Activated gamma-delta T cell treated with anti-CD3 and anti-CD28 coated beads, Interleukin-2, amount 50 U/mL, for 16 hours (primary cell): Measurements from ENCODE around the gene MPZL2.

Experiments used
- DNase-seq: peaks from one replicate; pipeline ENCODE4 v3.0.0-alpha.2; 2020; ENCODE audit warnings: low read depth

The MPZL2 gene

DNA sequence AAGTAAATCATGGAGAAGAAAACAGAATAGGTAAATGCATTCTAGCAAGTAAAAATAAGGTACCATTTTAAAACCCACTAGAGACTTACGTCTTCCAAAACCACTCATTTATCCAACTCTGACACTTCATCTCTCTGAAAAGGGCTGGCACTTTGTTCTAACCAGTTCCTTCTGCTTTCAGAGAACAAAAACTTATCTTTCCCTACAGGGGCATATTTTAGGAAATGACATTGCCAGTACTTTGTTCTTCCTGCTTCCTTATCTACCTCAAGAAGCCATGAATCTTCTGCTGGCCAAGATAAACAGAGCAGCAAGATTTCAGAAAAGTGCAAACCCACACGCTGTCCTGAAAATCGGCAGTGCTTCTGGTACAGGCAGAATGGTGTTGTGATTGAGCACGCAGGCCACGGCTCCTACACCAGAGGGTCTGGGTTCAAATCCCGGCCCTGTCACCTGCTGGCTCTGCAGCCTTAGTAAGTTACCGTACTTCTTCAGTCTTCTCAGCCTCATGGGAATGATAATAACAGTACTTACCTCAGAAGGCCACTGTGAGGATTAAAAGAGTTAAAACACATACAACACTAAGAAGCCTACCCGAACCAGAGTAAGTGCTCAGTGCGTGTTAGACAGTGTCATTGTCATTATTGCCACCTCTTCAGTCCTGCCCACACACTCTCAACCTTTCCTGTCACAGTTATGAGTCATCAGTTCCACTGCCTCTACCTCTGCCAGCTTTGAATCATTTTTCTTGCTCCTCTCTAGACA is 22.9 kb downstream of the MPZL2 start:
- peak; percentile 65 for DNase-seq

DNA sequence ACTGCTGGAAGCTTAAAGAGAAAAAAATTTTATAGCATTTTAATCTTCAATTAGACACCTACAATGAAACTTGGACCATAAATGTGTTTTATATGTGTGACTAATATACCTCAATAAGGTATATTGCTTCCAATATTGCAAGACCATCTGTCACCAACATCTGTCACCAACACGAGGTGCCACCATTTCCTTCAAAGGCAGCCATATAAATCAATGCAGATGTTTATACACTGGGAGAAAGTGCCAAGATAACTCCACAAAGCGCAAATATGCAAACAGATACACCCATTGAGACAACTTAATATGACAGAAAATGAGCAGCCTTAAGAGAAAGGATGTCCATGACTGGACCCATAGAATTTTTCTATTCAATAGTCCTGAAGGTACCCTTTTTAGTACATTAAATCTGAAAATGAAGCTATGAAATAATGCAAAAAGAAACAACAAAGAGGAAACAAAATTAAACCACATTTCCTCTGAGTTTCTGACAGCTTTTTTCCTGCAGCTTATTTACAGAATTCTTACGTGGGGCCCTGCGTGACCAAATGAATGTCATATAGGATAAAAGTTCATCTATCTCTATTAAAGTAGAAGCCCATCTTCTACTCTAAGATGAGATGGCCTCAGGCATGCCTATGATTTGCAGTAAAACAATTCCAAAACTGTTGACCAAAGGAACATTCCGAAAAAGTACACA is 24.4 kb downstream of the MPZL2 start:
- no peak for DNase-seq

DNA sequence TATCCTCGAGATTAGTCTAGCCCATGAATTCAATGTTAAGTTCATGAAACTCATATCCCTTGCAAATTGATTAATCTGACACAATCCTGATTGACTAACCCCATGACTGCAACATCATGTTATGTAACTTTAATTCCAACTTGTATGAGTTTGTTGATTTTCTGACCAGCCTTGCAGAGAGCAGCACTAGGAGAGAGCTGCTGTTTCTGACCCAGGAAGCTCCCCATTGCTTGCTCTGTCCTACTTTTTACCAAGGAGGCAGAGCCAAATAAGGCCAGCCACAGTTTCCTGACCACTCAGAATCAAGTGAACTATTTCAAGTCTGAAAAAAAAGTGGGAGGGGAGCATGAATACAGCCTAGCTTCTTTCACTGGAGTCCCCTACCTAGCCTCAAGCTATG is 25.2 kb downstream of the MPZL2 start:
- no peak for DNase-seq

DNA sequence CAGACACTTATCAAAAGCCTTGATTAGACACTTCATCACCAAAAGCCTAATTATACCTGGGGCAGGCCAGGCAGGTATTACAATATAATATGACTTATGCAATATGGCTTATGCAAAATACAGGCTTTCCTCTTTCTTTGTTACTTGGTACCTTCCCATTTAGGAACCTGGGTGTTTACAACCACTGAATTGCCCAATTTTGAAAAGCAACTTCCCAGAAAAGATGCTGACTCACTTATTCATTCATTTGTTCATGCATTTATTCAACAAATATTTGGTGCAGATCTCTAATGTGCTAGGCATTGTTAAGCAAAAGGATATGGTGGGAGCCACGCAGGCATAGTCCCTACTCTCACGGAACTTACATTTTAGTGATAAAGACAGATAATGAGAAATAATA is 25.7 kb downstream of the MPZL2 start:
- no peak for DNase-seq

DNA sequence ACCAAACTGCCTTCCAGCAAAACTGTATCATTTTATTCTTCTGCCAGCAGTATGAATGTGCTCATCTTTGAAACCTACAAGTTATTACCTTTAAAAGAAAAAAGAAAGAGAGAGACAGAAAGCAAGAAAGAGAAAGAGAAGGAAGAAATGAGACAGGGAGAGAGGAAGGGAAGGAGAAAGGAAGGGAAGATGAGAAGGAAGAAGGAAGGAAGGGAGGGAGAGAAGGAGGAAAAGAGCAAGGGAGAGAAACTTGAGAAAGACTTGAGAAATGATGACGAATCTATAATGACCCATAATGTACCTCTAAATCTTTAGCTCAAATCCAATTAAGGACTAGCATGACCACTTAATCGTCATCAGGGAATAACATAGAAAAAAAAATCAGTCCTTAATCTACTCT is 27.9 kb downstream of the MPZL2 start:
- DNase-seq, result no peak

DNA sequence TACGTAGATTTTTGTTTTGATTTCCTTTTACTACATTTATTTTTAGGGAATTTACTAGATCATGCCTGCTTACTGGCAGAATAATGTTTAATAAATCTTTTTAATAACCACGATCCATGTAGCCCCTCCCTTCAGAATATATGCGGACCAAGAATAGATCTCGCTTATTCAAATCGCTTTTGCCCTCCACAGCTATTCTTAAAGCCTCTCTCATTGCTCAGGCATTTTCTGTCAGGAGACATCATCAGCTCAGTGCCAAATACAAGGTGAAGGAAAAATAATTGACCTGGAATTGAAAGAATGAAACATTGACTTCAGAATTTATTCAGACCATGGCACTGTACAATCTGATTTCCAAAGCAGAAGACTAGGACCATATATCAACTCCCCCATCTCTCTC is 29.3 kb downstream of the MPZL2 start:
- DNase-seq, result no peak

DNA sequence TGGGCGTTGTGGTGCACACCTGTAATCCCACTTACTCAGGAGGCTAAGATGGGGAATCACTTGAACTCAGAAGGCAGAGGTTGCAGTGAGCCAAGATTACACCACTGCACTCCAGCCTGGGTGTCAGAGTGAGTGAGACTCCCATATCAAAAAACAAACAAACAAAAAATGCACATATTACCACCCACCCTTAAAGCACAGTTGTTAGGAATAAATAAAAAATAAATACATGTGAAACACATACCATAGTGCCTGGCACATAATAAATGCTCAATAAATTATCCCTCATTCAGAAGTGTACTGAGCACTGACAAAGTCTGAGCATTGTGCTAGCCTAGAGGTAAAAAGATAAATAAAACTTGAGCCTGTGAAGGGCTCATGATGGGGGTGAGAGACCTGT is 30.2 kb downstream of the MPZL2 start:
- DNase-seq, result no peak

DNA sequence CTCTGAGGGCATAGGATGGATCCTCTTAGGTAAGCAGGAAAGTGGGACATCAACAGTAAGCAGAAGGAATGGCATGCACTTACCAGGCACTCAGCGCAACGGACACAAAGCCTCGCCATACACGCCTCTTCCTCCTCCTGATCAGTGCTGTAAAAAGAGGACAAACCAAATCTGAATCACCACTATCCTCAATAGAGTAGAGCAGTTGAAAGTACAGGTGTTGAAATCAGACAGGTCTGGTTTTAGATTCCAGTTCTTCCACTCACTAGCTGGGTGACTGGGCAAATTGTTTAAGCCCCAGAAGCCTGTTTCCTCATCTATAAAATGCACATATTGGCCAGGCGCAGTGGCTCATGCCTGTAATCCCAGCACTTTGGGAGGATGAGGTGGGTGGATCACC is 30.7 kb downstream of the MPZL2 start:
- no peak for DNase-seq

DNA sequence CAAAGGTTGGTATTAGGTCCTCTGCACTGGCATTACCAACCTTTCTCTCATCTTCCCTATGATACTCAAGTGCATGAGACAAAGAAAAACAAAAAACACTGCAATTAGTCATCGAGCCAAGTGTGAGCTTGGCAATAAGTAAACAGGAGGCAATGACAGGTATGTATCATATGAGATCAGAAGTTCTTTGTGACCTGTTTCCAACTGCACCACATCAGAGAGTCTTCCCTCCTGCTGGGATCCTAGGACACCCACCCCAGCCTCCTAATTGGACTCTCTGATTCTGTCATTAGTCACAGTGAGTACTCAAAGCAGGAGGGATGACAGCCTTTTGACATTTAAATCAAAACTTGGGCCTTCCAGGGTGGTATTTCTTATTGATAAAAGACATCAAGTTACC is 31.4 kb downstream of the MPZL2 start:
- DNase-seq, result peak; percentile 28

DNA sequence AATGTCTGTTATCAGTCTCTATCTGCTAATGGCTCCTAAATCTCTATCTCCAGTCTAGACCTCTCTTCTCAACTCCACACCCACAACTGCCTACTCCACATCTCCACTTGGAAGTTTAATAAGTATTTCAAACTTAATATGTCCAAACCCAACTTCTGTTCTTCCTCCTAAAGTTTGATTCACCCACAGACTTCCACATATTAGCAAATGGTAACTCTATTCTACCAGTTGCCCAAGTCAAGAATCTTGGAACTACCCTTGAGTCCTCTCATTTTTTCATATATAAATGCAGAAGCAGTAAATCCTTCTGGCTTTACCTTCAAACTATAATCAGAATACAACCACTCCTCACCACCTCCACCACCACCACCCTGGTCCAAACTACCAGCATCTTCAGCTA is 32.6 kb downstream of the MPZL2 start:
- no peak for DNase-seq

DNA sequence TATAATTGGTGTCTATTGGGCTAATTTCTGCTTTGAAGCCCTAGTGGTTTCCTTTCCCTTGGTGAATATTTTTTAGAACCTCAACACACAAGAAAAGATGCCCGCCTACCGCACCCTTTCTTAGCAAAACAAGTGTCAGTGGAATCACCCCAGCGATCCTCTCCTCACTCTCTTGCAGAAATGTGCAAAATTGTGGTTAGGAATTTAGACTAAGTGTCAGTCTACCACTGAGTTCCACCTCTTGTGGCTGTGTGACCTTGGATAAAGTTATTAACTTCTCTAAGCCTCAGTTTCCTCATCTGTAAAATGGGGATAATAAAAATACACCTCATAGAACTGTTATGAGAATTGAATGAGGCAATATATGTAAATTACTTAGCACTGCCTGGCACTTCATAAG is 34.0 kb downstream of the MPZL2 start:
- peak; percentile 39 for DNase-seq

DNA sequence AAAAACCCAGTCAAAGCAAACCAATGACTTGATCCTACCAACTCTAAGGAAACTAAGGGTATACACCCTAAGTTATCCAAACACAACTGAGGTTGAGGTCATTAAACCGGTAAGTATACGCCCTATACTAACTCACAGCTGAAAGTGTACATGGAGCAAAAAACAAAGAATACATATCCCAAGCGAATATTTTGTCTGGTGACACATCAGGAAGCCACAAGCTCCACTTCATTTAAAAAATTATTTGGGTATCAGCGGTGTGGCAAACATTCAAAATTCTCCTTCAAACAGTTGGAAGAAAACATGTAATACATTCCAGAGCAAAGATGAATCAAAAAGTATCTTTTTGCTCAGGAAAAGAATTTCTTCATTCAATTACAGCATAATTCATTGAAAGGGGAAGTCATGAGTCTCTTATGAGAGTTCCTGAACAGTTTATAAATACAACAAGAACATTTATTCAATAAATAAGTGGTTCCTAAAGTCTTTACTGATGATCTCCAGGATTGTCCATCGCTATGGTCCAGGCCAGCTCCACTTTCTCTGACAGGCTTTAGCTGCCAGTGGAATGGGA is 34.7 kb downstream of the MPZL2 start:
- DNase-seq, result no peak

DNA sequence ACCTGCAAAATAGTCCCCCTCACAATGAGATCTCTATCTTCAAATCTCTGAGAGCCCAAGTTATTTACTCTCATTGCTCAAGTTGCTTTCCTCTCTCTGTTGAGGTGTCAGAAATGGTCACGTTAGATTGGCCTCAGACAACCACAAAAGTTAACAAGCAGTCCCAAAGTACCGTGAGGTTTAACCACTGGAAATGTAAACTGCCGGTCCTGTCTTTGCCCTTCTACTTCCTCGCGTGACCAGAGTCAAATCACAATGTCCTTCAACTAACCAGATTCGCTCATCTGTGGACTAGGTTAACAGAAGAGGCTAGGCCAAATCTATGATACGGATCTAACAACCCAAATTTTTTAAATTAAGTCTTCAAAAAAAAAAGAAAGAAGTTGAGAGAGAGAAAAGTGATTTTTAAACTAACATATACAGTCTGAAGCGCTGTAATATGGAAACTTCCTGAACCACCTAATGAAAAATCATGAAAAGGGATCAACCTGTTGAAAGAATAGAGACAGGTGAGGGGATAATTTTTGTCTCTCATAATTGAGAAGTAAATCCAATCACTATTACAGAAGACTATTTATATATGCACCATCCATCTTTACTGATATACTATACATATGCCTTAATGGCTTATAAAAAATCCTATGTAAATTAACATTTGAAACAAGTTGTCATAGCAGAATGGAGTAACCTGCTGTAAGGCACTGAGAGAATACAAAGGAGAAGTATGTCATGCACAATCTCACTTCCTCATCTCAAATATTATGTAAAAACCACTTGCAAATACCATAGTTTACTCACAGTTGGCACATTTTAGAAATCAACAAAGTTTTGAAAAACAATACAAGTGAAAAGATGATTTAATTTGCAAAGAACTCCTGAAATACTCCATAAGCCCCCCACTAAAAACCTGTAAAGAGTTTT is 36.0 kb downstream of the MPZL2 start:
- no peak for DNase-seq

DNA sequence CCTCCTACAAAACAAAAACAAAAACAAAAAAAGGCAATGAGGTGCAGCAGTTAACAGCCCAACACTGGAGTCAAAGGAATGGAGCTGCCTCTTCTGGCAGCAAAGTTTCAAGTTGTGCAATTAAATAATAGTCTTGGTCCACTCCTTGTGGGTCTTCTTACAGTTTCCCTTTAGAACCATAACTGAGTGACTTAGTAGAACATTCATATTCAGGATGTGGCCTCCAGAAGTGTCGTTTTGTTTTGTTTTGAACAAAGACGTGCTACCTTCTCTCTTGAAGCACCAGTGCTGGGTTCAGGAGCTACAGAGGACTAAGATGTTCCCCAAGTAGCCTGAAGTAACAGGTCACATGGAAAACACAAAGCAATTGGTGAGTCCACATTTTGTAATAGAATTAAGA is 37.3 kb downstream of the MPZL2 start:
- DNase-seq, result no peak

DNA sequence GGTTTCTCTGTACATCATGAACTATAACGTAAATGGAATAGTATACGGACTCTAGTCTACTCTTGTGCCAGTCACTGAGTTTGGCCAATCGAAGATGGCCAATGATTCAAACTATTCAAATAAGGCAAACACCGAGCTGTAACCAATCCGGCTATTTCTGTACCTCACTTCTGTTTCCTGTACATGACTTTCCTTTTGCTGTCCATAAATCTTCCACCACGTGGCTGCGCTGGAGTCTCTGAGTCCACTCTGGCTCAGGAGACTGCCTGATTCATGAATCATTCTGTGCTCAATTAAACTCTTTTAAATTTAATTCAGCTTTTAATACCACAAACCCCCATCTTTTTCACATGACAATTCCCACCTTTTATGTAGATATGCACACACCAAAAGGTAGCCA is 37.8 kb downstream of the MPZL2 start:
- no peak for DNase-seq

DNA sequence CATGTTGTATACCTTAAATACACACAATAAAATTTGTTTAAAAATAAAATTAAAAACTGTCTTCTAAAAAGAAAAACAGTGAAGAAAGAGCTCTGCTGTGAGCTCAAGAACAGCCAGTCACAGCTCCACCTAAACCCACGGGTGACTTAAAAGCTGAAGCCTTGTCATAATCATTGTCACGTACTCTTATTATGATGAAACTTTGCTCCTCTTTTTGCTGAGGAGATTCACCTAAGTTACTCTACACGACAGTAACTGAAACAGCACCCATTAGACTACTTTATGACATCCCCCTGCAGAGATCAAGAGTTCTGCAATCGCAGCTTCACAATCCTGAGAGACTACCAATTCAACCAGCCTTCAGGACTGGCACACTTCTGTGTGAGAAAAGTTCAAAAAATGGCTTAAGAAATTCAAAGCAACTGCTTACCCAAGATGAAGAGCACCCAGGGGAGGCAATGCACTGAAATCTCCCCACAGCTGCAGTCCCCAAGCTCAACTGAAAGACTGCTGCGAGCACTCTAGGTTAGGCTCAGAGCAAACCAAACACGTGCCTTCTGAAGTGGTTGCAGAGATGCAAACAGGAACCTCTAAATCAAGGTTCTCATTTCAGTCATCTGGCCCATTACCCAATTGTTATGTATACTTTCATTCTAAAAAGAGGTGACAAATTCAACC is 39.4 kb downstream of the MPZL2 start, which contains the start of gene JAML:
JAML (minus strand) TSS at position 501 of the 678 bp plus-strand sequence. CDS start 10,145 bp downstream, outside the sequence.
- peak; percentile 34 for DNase-seq

DNA sequence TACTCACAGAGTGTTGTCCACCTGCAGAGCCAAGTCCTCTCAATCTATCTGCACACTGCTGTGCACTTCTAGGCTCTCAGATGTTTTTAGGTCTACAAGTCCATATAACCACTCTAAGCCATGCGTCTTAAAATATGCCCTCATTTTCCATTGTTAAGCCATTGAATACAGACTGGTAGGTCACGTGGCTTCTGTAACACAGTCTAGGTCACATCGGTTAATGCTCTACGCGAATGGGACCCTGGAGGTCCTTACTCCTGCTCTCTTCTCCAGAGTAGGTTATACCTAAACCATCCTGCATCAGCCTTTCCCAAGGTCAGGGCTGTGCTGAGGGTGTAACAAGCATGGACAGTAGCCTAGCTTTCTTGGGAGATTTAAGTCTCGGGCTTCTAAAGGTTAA is 40.1 kb downstream of the MPZL2 start:
- DNase-seq, result no peak

DNA sequence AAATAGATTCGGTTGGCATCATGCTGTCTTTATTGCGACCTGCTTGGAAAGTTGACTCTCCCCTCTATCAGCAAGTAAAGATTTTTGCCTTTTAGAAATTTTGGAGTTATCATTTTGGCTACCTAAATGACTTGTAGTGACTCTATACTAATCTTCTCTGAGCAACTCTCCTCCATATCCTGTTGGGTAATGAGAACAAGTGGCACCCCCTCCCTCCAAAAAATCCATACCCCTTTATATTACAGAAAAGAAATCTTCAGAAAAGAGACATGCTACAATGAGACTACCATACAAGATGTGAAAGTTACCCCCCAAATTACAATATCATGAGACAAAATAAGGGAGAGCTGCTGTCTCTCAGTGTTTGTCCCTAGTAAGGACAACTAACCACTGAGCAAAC is 40.5 kb downstream of the MPZL2 start:
- no peak for DNase-seq

DNA sequence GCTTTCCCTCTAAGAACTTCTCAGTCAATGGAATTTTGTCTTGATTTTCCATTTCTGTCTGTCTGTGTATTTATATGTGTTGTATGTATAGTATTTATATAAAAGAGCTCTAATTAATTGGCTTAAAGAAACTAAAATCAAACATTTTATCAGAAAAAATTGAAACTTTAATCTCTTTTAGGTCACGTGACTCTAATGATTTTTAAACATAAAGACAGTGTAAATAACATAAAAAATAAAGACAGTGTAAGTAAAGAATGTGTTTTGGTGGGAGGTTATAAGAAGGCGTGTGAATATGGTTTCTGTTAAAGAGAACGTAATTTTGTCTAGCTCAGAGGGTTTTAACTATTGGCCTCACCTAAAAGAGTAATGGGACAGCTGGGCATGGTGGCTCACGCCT is 41.7 kb downstream of the MPZL2 start:
- no peak for DNase-seq

DNA sequence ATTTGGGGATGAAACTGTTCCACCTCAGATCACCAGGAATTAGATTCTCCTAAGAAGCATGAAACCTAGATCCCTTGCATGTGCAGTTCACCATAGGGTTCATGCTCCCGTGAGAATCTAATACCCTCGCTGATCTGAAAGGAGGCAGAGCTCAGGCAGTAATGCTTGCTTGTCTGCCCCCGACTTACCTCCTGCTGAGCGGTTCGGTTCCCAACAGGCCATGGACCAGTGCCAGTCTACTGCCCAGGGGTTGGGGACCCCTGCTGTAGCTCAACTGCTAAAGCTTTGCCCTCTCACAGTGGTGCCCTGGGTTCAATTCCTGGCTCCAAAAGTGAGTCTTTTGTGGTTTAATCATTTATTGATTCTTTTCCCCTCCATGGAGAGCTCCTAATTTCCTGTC is 42.7 kb downstream of the MPZL2 start:
- no peak for DNase-seq

DNA sequence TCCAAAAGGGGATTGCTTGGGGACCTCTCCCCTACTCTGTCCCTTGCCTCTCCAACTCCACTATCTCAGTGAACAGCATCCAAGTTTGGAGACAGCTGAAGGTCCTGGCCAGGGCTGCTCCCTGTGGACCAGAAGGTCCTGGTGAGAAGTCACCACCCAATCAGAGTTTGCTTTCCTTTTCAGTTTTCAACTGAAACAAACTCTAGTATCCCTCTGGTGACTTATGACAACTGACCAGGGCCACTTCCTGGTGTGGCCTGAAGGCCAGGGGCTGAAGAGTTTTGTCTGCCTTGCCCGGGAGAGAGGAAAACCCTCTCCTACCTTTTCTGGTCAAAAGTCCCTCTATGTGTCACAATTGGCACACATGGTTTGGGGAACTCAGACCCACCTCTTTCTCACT is 44.4 kb downstream of the MPZL2 start:
- no peak for DNase-seq

DNA sequence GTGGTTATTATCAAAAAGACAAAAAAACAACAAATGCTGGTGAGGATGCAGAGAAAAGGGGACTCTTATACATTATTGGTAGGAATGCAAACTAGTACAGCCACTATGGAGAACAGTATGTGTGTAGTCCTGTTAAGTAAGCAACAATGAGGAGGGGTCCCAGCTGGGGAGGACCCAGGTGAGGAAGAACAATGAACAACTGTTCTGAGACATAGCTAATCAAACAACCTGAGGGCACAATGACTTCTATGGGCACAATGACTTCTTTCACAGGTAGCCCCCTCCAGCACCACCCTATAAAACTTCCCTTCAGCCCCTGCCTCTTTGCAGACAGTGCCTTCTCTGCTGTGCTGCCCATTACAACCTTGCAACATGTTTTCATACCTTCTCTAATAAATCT is 44.9 kb downstream of the MPZL2 start:
- no peak for DNase-seq
